RWPE2 (cell line): ENCODE measurements around the gene FIBIN.

Source experiments
- ATAC-seq: fragments of 200-7000 bp; cut with Tn5 transposase; 3 replicates; pipeline ENCODE4 v1.9.1; 2021; ENCODE audit warnings: low read depth
- DNase-seq: peaks from one replicate; pipeline ENCODE4 v3.0.0-alpha.2; 2020; ENCODE audit warnings: low spot score
- H3K27ac ChIP-seq: fragments of 450-650 bp; 2 replicates; pipeline ENCODE4 v1.5.1; 2017; ENCODE audit warnings: mild to moderate bottlenecking; ENCODE audit not compliant: poor library complexity, severe bottlenecking
- H3K27me3 ChIP-seq: fragments of 250-450 bp; sonication (Bioruptor Pico); 2 replicates; pipeline ENCODE4 v1.5.1; 2021; ENCODE audit warnings: mild to moderate bottlenecking, moderate library complexity; ENCODE audit not compliant: insufficient read depth, poor library complexity, severe bottlenecking
- H3K36me3 ChIP-seq: fragments of 250-450 bp; sonication (Bioruptor Pico); 2 replicates; pipeline ENCODE4 v1.5.1; 2020; ENCODE audit warnings: low read depth, mild to moderate bottlenecking, moderate library complexity
- H3K4me1 ChIP-seq: fragments of 250-450 bp; sonication (Bioruptor Pico); 2 replicates; pipeline ENCODE4 v1.5.1; 2021; ENCODE audit warnings: mild to moderate bottlenecking, moderate library complexity; ENCODE audit not compliant: insufficient read depth, poor library complexity, severe bottlenecking
- H3K4me3 ChIP-seq: fragments of 250-450 bp; sonication (Bioruptor Pico); 2 replicates; pipeline ENCODE4 v1.5.1; 2021; ENCODE audit warnings: mild to moderate bottlenecking, moderate library complexity; ENCODE audit not compliant: severe bottlenecking
- H3K9me3 ChIP-seq: fragments of 250-450 bp; sonication (Bioruptor Pico); 2 replicates; pipeline ENCODE4 v1.5.1; 2021; ENCODE audit warnings: mild to moderate bottlenecking, moderate library complexity; ENCODE audit not compliant: severe bottlenecking
- TF ChIP-seq, protein P1 (sequence below): fragments of 450-650 bp; IDR thresholded peaks from one replicate; pipeline ENCODE4 v1.5.1; 2017; ENCODE audit warnings: mild to moderate bottlenecking, moderate library complexity; ENCODE audit not compliant: poor library complexity, severe bottlenecking

Gene FIBIN

DNA sequence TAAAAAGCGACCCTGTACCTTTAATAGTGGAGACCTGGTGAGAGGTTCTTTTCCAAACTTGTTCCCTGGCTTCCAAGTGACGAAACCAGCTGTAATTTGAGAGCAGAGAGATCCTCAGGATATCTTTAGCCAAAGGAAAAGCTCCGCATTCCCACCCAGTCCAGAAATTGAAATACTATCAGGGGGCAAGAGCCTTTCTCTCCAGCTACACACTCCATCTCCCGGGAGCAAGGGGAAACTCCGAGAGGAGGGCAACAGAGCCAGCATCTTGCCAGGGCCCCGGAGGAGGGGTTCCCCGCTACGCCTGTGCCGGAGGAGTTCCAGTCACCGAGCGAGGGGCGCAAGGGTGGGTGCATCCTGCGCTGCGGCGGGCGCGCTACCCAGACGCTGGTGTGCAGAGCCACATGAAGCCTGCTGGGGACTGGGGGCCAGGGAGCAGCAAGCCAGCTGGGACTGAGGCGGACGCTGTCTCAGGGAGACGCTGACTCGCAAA is at the start of gene FIBIN:
Gene FIBIN (plus strand): TSS at position 148 of the 493 bp plus-strand sequence. CDS start 415 bp downstream, outside the sequence.
- no peaks in the 10 kb centered on the region for H3K9me3 ChIP-seq
- ATAC-seq (peak; percentile 70), DNase-seq (no peak)
- peaks cover 17% of the 10 kb centered on the region for H3K4me1 ChIP-seq
- H3K4me3 ChIP-seq = peak within 1 kb of the TSS; percentile 24
- TF ChIP-seq, protein P1, sequence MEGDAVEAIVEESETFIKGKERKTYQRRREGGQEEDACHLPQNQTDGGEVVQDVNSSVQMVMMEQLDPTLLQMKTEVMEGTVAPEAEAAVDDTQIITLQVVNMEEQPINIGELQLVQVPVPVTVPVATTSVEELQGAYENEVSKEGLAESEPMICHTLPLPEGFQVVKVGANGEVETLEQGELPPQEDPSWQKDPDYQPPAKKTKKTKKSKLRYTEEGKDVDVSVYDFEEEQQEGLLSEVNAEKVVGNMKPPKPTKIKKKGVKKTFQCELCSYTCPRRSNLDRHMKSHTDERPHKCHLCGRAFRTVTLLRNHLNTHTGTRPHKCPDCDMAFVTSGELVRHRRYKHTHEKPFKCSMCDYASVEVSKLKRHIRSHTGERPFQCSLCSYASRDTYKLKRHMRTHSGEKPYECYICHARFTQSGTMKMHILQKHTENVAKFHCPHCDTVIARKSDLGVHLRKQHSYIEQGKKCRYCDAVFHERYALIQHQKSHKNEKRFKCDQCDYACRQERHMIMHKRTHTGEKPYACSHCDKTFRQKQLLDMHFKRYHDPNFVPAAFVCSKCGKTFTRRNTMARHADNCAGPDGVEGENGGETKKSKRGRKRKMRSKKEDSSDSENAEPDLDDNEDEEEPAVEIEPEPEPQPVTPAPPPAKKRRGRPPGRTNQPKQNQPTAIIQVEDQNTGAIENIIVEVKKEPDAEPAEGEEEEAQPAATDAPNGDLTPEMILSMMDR = no peak
- H3K36me3 ChIP-seq = no peaks in the 10 kb centered on the region
- H3K27ac ChIP-seq = no peak within 1 kb of the TSS
- H3K27me3 ChIP-seq = no peaks in the 10 kb centered on the region

DNA sequence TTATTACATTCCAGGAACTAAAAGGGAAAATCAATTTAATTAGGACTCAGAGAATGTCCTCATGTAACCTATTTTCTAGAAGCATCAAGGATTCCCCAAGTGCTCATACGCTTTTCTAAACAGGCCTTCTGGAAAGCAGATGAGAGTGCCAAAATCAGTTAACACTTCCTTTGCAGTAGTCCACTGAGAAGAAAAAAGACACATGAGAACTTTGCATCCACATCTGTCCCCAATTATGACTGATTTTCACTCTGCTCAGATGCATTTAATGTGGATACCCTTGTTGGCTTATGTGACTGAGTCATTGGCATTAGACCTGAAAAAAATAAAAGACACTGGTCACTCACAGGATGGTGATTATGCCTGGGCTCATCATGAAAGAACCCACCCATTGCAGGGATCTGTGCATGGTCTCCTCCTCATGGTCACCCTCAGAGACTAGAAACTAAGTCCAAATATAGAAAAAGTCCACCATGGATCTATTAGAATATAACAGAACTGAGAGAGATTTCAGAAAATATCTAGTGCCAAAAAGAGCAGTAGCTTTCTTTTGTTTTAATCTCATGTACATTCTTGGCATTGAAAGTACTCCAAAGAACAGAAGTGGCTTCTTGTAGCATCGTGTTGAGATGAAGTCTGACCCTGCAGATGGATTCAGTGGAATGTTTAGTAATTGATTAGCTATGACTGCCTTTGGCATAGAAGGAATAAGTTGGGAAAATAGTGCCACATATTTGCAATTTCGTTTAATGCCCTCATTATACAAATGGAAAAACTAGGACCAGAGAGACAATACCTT is 48.8 kb upstream of the FIBIN start:
- Histone ChIP-seq H3K27ac (peak overlapping the region; percentile 87), H3K9me3 (no peaks in the 10 kb centered on the region), H3K36me3 (no peaks in the 10 kb centered on the region), H3K4me3 (no peak overlapping the region), H3K27me3 (no peaks in the 10 kb centered on the region), H3K4me1 (peaks cover 30% of the 10 kb centered on the region)
- DNase-seq = no peak
- TF ChIP-seq, protein P1 = no peak
- ATAC-seq = no peak

DNA sequence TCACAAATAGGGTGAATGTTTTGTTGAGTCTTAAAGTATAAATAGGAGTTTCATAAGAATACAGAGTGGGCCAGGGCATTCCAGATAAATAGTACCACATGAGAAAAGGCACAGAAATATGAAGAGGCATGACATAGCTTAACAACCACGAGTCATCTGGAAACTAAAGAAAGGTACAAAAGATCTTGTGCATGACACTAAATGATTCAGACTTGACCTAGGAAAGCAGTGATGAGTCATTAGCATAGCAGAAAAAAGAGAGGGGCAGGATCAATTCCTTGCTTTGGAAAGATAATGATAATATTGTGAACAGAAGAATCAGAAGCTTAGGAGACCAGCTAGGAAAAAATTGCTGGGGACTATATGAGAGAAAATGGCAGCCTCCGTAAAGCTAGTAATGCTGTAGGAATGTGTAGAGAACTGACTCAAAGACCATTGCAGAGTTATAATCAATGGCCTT is 47.6 kb upstream of the FIBIN start:
- H3K9me3 ChIP-seq = no peaks in the 10 kb centered on the region
- TF ChIP-seq, protein P1 = no peak
- no peak for DNase-seq
- H3K4me1 ChIP-seq = peaks cover 30% of the 10 kb centered on the region
- H3K4me3 ChIP-seq = no peak overlapping the region
- no peaks in the 10 kb centered on the region for H3K36me3 ChIP-seq
- ATAC-seq = peak; percentile 16; the same call in 1 of the 3 replicates
- no peaks in the 10 kb centered on the region for H3K27me3 ChIP-seq
- H3K27ac ChIP-seq = peak overlapping the region; percentile 87

DNA sequence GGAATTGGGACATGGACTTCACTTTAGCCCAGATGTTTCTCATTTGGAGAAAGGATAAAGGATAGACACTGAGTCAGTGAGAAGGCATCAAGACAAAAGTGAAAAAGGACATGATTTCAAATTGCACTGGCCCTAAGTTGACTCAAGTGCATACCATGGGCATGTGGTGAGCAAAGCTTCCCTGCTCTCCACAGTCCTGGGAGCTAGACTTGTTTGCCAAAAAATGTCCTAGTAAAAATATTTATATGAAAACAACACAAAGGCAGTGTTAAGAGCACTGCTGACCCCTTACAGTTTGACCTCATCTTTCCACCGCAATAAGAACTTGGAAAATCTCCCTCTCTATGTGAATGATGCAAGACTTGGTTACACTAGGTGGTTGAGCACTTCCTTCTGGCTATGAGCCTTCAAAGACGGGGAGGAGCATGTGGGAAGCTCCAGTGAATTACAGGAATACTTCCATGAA is 46.5 kb upstream of the FIBIN start:
- ATAC-seq (peak; percentile 90), DNase-seq (peak; percentile 49)
- H3K4me1 ChIP-seq = peaks cover 30% of the 10 kb centered on the region
- H3K9me3 ChIP-seq = no peaks in the 10 kb centered on the region
- TF ChIP-seq, protein P1 = no peak
- no peak overlapping the region for H3K4me3 ChIP-seq
- H3K27me3 ChIP-seq = no peaks in the 10 kb centered on the region
- H3K27ac ChIP-seq = peak overlapping the region; percentile 87
- H3K36me3 ChIP-seq = no peaks in the 10 kb centered on the region
